Spleen (tissue), 7 donors: ENCODE measurements around the gene USP7.

Source experiments
- POLR2A ChIP-seq, 3 donors: fragments of 450-650 bp; IDR thresholded peaks; one replicate each; pipeline ENCODE4 v1.5.1; 2017; ENCODE audit warnings: antibody characterized with exemption in 3 of 3, mild to moderate bottlenecking in 1 of 3
- TF ChIP-seq, protein P1 (sequence below), 11 experiments: fragments of 200-600 bp in 7 of 11; fragments of 450-650 bp in 4 of 11; sonication (generic) in 4 of 11; IDR thresholded peaks in 8 of 11; conservative IDR thresholded peaks in 3 of 11; 1 replicate in 7 of 11; 2 replicates in 4 of 11; pipeline versions ENCODE4 v1.4.0 to v1.8.0; 2016 to 2021; ENCODE audit warnings: antibody characterized with exemption in 11 of 11, inconsistent platforms in 4 of 11, mild to moderate bottlenecking in 1 of 11
- donor health status: DM: no; HTN: no; CAD: no; lungs with moderate emphysema.
- donor health status: DM: no; HTN: no; CAD: no.
- donor health status: DM: no; HTN: no; CAD: no.

GRCh38 chr16:9007177-9007794 is 43.6 kb upstream of the USP7 start:
- no peak for TF ChIP-seq POLR2A (IDR thresholded peaks at IDR 0.05)
- TF ChIP-seq, protein P1, sequence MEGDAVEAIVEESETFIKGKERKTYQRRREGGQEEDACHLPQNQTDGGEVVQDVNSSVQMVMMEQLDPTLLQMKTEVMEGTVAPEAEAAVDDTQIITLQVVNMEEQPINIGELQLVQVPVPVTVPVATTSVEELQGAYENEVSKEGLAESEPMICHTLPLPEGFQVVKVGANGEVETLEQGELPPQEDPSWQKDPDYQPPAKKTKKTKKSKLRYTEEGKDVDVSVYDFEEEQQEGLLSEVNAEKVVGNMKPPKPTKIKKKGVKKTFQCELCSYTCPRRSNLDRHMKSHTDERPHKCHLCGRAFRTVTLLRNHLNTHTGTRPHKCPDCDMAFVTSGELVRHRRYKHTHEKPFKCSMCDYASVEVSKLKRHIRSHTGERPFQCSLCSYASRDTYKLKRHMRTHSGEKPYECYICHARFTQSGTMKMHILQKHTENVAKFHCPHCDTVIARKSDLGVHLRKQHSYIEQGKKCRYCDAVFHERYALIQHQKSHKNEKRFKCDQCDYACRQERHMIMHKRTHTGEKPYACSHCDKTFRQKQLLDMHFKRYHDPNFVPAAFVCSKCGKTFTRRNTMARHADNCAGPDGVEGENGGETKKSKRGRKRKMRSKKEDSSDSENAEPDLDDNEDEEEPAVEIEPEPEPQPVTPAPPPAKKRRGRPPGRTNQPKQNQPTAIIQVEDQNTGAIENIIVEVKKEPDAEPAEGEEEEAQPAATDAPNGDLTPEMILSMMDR (IDR thresholded peaks at IDR 0.05 in 8 of 11, conservative IDR thresholded peaks at IDR 0.05 in 3 of 11) = no peak
